Measurements from ENCODE around the gene GLDN. TPM values are rescaled to one million over a fixed set of nuclear protein-coding genes. Genes with fewer than 3 reads are reported as not detected.
"Not testable (repeated sequence)": the region's sequence is repeated elsewhere in the genome, so short reads cannot be mapped to it uniquely, and the experiment has no call there.

The GLDN gene
- total RNA-seq, 4 donors from 2014 or later: 0.48 to 3.7 (median 2.6) TPM; not detected in 1

- Histone ChIP-seq H3K27me3 (peaks cover 5% of the 10 kb centered on the region), H3K4me1 (no peaks in the 10 kb centered on the region), H3K4me3 (no peak overlapping the region), H3K36me3 (no peaks in the 10 kb centered on the region), H3K9me3 (no peaks in the 10 kb centered on the region), H3K27ac (no peak overlapping the region)
- DNase-seq: no peak
- TF ChIP-seq CTCF (IDR thresholded peaks at IDR 0.05): no peak
- TF ChIP-seq EP300 (IDR thresholded peaks at IDR 0.05; ENCODE audit: low read depth): no peak
- no peak for TF ChIP-seq POLR2A (IDR thresholded peaks at IDR 0.05)
- TF ChIP-seq POLR2AphosphoS5 (IDR thresholded peaks at IDR 0.05): no peak
- intact Hi-C loops (cut with DNase I; ENCODE audit: low total_unique reads) (no loop called here), in situ Hi-C loops (cut with MboI; ENCODE audit: low pct_ligation_motif_present in 1 of 4, low pct_unique_long_range_greater_than_20kb in 1 of 4, low sequenced_read_pairs in 3 of 4) (no loop called here)
- 74 to 88% methylated on average over 5 to 9 of the region's 9 CpGs for WGBS, 2 donors (ENCODE audit: low coverage in 1 of 2)
These were observed 62.7 kb downstream of the GLDN start for GRCh38 chr15:51403946-51404695.

GRCh38 chr15:51405693-51406523, 64.5 kb downstream of the GLDN start:
- intact Hi-C loops (cut with DNase I; ENCODE audit: low total_unique reads) (no loop called here), in situ Hi-C loops (cut with MboI; ENCODE audit: low pct_ligation_motif_present in 1 of 4, low pct_unique_long_range_greater_than_20kb in 1 of 4, low sequenced_read_pairs in 3 of 4) (no loop called here)
- no peak for DNase-seq
- Histone ChIP-seq H3K4me1 (no peaks in the 10 kb centered on the region), H3K27ac (no peak overlapping the region), H3K9me3 (no peaks in the 10 kb centered on the region), H3K4me3 (no peak overlapping the region), H3K27me3 (peaks cover 5% of the 10 kb centered on the region), H3K36me3 (no peaks in the 10 kb centered on the region)
- TF ChIP-seq EP300 (IDR thresholded peaks at IDR 0.05; ENCODE audit: low read depth): no peak
- TF ChIP-seq POLR2A (IDR thresholded peaks at IDR 0.05): no peak
- TF ChIP-seq CTCF (IDR thresholded peaks at IDR 0.05): no peak
- WGBS, 2 donors (ENCODE audit: low coverage in 1 of 2): 56 to 67% methylated on average over 7 to 11 of the region's 11 CpGs

GRCh38 chr15:51414256-51414860, 72.9 kb downstream of the GLDN start:
- no peak for TF ChIP-seq POLR2AphosphoS5 (IDR thresholded peaks at IDR 0.05)
- no peak for TF ChIP-seq POLR2A (IDR thresholded peaks at IDR 0.05)
- no peak for TF ChIP-seq CTCF (IDR thresholded peaks at IDR 0.05)
- no peak for TF ChIP-seq EP300 (IDR thresholded peaks at IDR 0.05; ENCODE audit: low read depth)
- H3K36me3 ChIP-seq: no peaks in the 10 kb centered on the region
- DNase-seq: no peak
- no peaks in the 10 kb centered on the region for H3K9me3 ChIP-seq
- 67 to 91% methylated on average over 1 to 4 of the region's 4 CpGs for WGBS, 2 donors (ENCODE audit: low coverage in 1 of 2)
- no peaks in the 10 kb centered on the region for H3K27me3 ChIP-seq
- H3K4me1 ChIP-seq: no peaks in the 10 kb centered on the region
- intact Hi-C loops (cut with DNase I; ENCODE audit: low total_unique reads): no loop called here
- H3K4me3 ChIP-seq: no peak overlapping the region
- no peak overlapping the region for H3K27ac ChIP-seq
- in situ Hi-C loops (cut with MboI; ENCODE audit: low pct_ligation_motif_present in 1 of 4, low pct_unique_long_range_greater_than_20kb in 1 of 4, low sequenced_read_pairs in 3 of 4): no loop called here

GRCh38 chr15:51416129-51416528, 74.7 kb downstream of the GLDN start:
- Histone ChIP-seq H3K27ac (no peak overlapping the region), H3K4me3 (no peak overlapping the region), H3K27me3 (no peaks in the 10 kb centered on the region), H3K36me3 (no peaks in the 10 kb centered on the region), H3K4me1 (no peaks in the 10 kb centered on the region), H3K9me3 (no peaks in the 10 kb centered on the region)
- in situ Hi-C loops (cut with MboI; ENCODE audit: low pct_ligation_motif_present in 1 of 4, low pct_unique_long_range_greater_than_20kb in 1 of 4, low sequenced_read_pairs in 3 of 4) (no loop called here), intact Hi-C loops (cut with DNase I; ENCODE audit: low total_unique reads) (no loop called here)
- 58 to 61% methylated on average over 4 of the region's 4 CpGs for WGBS, 2 donors (ENCODE audit: low coverage in 1 of 2)
- TF ChIP-seq EP300 (IDR thresholded peaks at IDR 0.05; ENCODE audit: low read depth) (no peak), CTCF (IDR thresholded peaks at IDR 0.05) (no peak), POLR2A (IDR thresholded peaks at IDR 0.05) (no peak), POLR2AphosphoS5 (IDR thresholded peaks at IDR 0.05) (no peak)
- no peak for DNase-seq

- H3K9me3 ChIP-seq; H3K27me3 ChIP-seq; H3K4me3 ChIP-seq; H3K27ac ChIP-seq; DNase-seq; H3K36me3 ChIP-seq; in situ Hi-C loops (cut with MboI; ENCODE audit: low pct_ligation_motif_present in 1 of 4, low pct_unique_long_range_greater_than_20kb in 1 of 4, low sequenced_read_pairs in 3 of 4); H3K4me1 ChIP-seq; intact Hi-C loops (cut with DNase I; ENCODE audit: low total_unique reads): not testable (repeated sequence)
- 97% methylated on average over 8 of the region's 16 CpGs; no CpG with 5 or more reads in 1 of the 2 donors for WGBS, 2 donors (ENCODE audit: low coverage in 1 of 2)
These were observed 81.6 kb downstream of the GLDN start for GRCh38 chr15:51423040-51423439.

Measured in transverse colon (tissue), 4 donors.